MM.1S (cell line): Measurements from ENCODE around the gene UBE2J2.

ENCODE experiments used
- EZH2 ChIP-seq: fragments of 300-600 bp; sonication (generic); optimal IDR thresholded peaks from 2 replicates; pipeline ENCODE3; 2017; ENCODE audit warnings: low read depth, mild to moderate bottlenecking, antibody characterized with exemption, low read length, mixed read lengths
- EZH2phosphoT487 ChIP-seq: fragments of 300-600 bp; sonication (generic); IDR thresholded peaks from 2 replicates; pipeline ENCODE4 v1.6.1; 2018; ENCODE audit warnings: antibody characterized with exemption, low read length
- TF ChIP-seq, protein P1 (sequence below): fragments of 300-600 bp; sonication (generic); IDR thresholded peaks from 2 replicates; pipeline ENCODE4 v1.5.1; 2016; ENCODE audit warnings: antibody characterized with exemption, low read length, mixed read lengths

DNA sequence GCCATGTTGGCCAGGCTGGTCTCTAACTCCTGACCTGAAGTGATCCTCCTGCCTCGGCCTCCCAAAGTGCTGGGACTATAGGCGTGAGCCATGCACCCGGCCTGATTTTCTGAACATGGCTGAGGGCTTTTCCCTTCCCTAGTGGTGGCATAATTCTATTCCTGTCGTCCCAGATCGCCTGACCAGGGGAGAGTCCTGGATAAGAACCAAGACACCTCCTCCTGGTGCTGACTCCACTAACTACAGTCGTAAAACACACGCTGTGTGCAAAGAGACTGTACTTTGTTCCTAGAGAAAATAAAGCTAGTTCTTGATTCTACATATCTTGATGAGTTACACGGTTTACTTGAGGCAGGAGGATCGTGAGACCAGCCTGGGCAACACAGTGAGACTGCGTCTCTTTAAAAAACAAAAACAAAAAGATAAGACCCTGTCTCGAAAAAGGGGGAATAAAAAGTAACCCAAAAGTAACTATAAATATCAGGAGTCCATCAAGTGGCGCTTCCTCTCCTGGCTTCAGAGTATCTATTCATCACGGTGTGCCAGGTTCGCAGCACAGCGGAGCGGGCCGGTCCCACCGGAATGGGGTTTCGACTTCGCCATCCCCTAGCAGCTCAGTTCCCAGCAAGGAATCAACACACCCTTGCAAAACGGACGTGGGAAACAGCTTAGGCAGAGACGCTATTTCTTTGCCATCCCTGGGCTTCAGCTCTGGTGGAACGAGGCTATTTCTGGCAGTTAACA lies 42.8 kb downstream of the UBE2J2 start:
- TF ChIP-seq, protein P1, sequence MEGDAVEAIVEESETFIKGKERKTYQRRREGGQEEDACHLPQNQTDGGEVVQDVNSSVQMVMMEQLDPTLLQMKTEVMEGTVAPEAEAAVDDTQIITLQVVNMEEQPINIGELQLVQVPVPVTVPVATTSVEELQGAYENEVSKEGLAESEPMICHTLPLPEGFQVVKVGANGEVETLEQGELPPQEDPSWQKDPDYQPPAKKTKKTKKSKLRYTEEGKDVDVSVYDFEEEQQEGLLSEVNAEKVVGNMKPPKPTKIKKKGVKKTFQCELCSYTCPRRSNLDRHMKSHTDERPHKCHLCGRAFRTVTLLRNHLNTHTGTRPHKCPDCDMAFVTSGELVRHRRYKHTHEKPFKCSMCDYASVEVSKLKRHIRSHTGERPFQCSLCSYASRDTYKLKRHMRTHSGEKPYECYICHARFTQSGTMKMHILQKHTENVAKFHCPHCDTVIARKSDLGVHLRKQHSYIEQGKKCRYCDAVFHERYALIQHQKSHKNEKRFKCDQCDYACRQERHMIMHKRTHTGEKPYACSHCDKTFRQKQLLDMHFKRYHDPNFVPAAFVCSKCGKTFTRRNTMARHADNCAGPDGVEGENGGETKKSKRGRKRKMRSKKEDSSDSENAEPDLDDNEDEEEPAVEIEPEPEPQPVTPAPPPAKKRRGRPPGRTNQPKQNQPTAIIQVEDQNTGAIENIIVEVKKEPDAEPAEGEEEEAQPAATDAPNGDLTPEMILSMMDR = no peak; the same call in 1 of the 2 replicates
- TF ChIP-seq EZH2 (no peak), EZH2phosphoT487 (no peak)
